ENCODE measurements around the gene NEUROD2. TPM values are rescaled to one million over a fixed set of nuclear protein-coding genes. Genes with fewer than 3 reads are reported as not detected.

Gene NEUROD2
- total RNA-seq, 1 experiment from 2014 or later, result not detected

DNA sequence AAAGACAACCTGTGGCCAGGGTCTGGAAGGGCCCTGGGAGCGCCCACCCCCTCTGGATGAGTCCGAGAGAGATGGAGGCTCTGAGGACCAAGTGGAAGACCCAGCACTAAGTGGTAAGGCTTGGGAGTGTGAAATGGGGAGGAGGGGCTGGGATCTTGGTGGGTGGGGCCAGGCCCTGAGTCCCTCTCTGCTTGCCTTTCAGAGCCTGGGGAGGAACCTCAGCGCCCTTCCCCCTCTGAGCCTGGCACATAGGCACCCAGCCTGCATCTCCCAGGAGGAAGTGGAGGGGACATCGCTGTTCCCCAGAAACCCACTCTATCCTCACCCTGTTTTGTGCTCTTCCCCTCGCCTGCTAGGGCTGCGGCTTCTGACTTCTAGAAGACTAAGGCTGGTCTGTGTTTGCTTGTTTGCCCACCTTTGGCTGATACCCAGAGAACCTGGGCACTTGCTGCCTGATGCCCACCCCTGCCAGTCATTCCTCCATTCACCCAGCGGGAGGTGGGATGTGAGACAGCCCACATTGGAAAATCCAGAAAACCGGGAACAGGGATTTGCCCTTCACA, 28.0 kb upstream of the NEUROD2 start:
- Histone ChIP-seq H2AFZ (ENCODE audit: low read length) (no peak overlapping the region), H3K4me3 (ENCODE audit: low read length) (no peak overlapping the region), H3F3A (ENCODE audit: low read length, unreplicated experiment) (no peaks in the 10 kb centered on the region), H3K36me3 (ENCODE audit: low read depth, low read length) (no peaks in the 10 kb centered on the region), H3K27me3 (ENCODE audit: low read length) (no peaks in the 10 kb centered on the region), H3K27ac (ENCODE audit: low read length) (no peak overlapping the region), H4K20me1 (ENCODE audit: low read length) (no peaks in the 10 kb centered on the region), H3K4me2 (ENCODE audit: low read length) (no peak overlapping the region), H3K9me2 (replicated peaks; ENCODE audit: low read length) (no peaks in the 10 kb centered on the region), H3K4me1 (ENCODE audit: insufficient read depth, low read length) (peaks cover 33% of the 10 kb centered on the region), H3K79me2 (ENCODE audit: low read length) (peaks cover 34% of the 10 kb centered on the region), H3K9me3 (ENCODE audit: low read length) (no peaks in the 10 kb centered on the region), H3K9ac (ENCODE audit: low read length) (no peak overlapping the region)
- no peak for DNase-seq
- ATAC-seq, result no peak
- BruUV-seq (replicated peaks), result no TSS peak
- CTCF ChIA-PET, result no interaction called here
- POLR2A ChIA-PET (ENCODE audit: unreplicated experiment), result no interaction called here
- intact Hi-C loops (cut with micrococcal nuclease), result no loop called here
- TF ChIP-seq, protein P1, sequence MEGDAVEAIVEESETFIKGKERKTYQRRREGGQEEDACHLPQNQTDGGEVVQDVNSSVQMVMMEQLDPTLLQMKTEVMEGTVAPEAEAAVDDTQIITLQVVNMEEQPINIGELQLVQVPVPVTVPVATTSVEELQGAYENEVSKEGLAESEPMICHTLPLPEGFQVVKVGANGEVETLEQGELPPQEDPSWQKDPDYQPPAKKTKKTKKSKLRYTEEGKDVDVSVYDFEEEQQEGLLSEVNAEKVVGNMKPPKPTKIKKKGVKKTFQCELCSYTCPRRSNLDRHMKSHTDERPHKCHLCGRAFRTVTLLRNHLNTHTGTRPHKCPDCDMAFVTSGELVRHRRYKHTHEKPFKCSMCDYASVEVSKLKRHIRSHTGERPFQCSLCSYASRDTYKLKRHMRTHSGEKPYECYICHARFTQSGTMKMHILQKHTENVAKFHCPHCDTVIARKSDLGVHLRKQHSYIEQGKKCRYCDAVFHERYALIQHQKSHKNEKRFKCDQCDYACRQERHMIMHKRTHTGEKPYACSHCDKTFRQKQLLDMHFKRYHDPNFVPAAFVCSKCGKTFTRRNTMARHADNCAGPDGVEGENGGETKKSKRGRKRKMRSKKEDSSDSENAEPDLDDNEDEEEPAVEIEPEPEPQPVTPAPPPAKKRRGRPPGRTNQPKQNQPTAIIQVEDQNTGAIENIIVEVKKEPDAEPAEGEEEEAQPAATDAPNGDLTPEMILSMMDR (conservative IDR thresholded peaks at IDR 0.05; ENCODE audit: low read depth, low read length), result no peak
- TF ChIP-seq EZH2 (IDR thresholded peaks at IDR 0.05; ENCODE audit: low read length, unreplicated experiment) (no peak), EZH2phosphoT487 (IDR thresholded peaks at IDR 0.05; ENCODE audit: borderline replicate concordance, low read length) (no peak)

DNA sequence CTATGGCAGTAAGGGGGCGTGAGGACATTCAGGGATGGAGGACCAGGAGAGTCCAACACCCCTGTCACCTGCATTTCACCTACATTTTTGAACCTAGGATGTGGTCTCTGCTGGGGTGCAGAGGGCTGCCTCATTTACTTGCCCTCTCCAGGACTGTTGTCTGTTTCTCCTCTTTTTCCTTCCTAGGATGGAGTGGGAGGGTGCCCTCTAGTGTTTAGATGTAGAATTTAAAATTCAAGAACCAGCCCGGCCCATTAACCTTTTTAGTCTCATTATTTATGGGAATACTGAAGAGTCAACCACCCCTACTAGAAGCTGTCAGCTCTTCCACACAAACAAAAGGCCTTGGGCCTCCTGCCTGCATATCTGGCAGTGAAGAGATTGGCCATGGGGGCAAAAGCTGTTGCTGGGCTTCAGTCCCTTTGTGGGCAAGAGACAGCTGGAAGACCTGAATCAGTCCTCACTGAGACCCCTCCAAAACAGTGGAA, 26.7 kb upstream of the NEUROD2 start:
- peaks cover 33% of the 10 kb centered on the region for H3K4me1 ChIP-seq (ENCODE audit: insufficient read depth, low read length)
- intact Hi-C loops (cut with micrococcal nuclease), result no loop called here
- TF ChIP-seq EZH2 (IDR thresholded peaks at IDR 0.05; ENCODE audit: low read length, unreplicated experiment), result no peak
- TF ChIP-seq, protein P1 (conservative IDR thresholded peaks at IDR 0.05; ENCODE audit: low read depth, low read length), result peak; percentile 77
- DNase-seq (peak; percentile 55), ATAC-seq (no peak)
- H4K20me1 ChIP-seq (ENCODE audit: low read length), result no peaks in the 10 kb centered on the region
- H3K4me2 ChIP-seq (ENCODE audit: low read length), result no peak overlapping the region
- H3K79me2 ChIP-seq (ENCODE audit: low read length), result peaks cover 25% of the 10 kb centered on the region
- no peaks in the 10 kb centered on the region for H3F3A ChIP-seq (ENCODE audit: low read length, unreplicated experiment)
- no peak overlapping the region for H3K4me3 ChIP-seq (ENCODE audit: low read length)
- ChIA-PET CTCF (no interaction called here), POLR2A (ENCODE audit: unreplicated experiment) (no interaction called here)
- no peaks in the 10 kb centered on the region for H3K9me3 ChIP-seq (ENCODE audit: low read length)
- no peak overlapping the region for H3K27ac ChIP-seq (ENCODE audit: low read length)
- H3K27me3 ChIP-seq (ENCODE audit: low read length), result no peaks in the 10 kb centered on the region
- no peaks in the 10 kb centered on the region for H3K9me2 ChIP-seq (replicated peaks; ENCODE audit: low read length)
- H2AFZ ChIP-seq (ENCODE audit: low read length), result no peak overlapping the region
- no TSS peak for BruUV-seq (replicated peaks)
- H3K36me3 ChIP-seq (ENCODE audit: low read depth, low read length), result no peaks in the 10 kb centered on the region
- no peak overlapping the region for H3K9ac ChIP-seq (ENCODE audit: low read length)

DNA sequence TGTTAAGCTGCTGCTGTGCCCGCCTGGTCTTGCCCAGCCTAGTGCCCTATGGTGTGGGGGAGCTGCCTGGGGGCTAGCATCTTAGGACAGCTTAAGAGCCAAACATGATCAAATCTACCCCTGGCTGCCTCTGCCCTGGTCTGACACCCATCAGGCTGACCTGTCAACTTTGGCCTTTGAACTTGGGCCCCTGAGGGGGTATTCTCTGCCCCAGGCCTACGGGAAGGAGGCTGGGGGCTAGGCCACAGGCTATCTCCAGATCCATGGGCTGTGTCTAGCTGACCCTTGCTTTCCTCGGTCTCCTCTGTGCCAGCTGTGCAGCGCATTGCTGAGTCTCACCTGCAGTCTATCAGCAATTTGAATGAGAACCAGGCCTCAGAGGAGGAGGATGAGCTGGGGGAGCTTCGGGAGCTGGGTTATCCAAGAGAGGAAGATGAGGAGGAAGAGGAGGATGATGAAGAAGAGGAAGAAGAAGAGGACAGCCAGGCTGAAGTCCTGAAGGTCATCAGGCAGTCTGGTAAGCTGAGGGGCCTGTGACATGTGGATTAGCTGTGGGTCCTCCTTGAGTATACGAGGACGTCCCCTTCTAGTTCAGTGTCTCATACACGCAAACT, 26.0 kb upstream of the NEUROD2 start:
- DNase-seq (no peak), ATAC-seq (no peak)
- Histone ChIP-seq H3K4me2 (ENCODE audit: low read length) (no peak overlapping the region), H2AFZ (ENCODE audit: low read length) (no peak overlapping the region), H3K36me3 (ENCODE audit: low read depth, low read length) (no peaks in the 10 kb centered on the region), H4K20me1 (ENCODE audit: low read length) (no peaks in the 10 kb centered on the region), H3K27ac (ENCODE audit: low read length) (no peak overlapping the region), H3K4me3 (ENCODE audit: low read length) (no peak overlapping the region), H3K9ac (ENCODE audit: low read length) (no peak overlapping the region), H3K4me1 (ENCODE audit: insufficient read depth, low read length) (peaks cover 33% of the 10 kb centered on the region), H3K79me2 (ENCODE audit: low read length) (peaks cover 17% of the 10 kb centered on the region), H3F3A (ENCODE audit: low read length, unreplicated experiment) (no peaks in the 10 kb centered on the region), H3K27me3 (ENCODE audit: low read length) (no peaks in the 10 kb centered on the region), H3K9me3 (ENCODE audit: low read length) (no peaks in the 10 kb centered on the region), H3K9me2 (replicated peaks; ENCODE audit: low read length) (no peaks in the 10 kb centered on the region)
- TF ChIP-seq EZH2 (IDR thresholded peaks at IDR 0.05; ENCODE audit: low read length, unreplicated experiment) (no peak), EZH2phosphoT487 (IDR thresholded peaks at IDR 0.05; ENCODE audit: borderline replicate concordance, low read length) (no peak)
- TF ChIP-seq, protein P1 (conservative IDR thresholded peaks at IDR 0.05; ENCODE audit: low read depth, low read length), result no peak
- no TSS peak for BruUV-seq (replicated peaks)
- POLR2A ChIA-PET (ENCODE audit: unreplicated experiment), result interaction anchor here (0.6 kb wide), 1 partner anchor 69 kb away, joined by 3 read pairs; no protein-coding TSS in a partner anchor
- CTCF ChIA-PET, result interaction anchor here (1.5 kb wide), 1 partner anchor 12 kb away, joined by 6 read pairs; no protein-coding TSS in a partner anchor
- intact Hi-C loops (cut with micrococcal nuclease), result no loop called here

Data from PC-3 (cell line).